Natural killer cell (primary cell): ENCODE results near the gene KRTAP5-8. TPM values are rescaled to one million over a fixed set of nuclear protein-coding genes. Genes with fewer than 3 reads are reported as not detected.

Source experiments
- ATAC-seq, 3 donors: fragments of 150-1000 bp in 2 of 3; fragments of 200-7000 bp in 1 of 3; cut with Tn5 transposase; 1 replicate in 1 of 3; 2 replicates in 2 of 3; pipeline ENCODE4 v1.10.0; 2021; ENCODE audit warnings: mild to moderate bottlenecking in 2 of 3, moderate library complexity in 2 of 3
- DNase-seq, 2 donors: peaks; one replicate each; pipeline versions ENCODE4 v3.0.0 to v3.0.0-alpha.2; 2013 to 2021; ENCODE audit warnings: mixed read lengths in 1 of 2
- H3K27ac ChIP-seq: one replicate; pipeline ENCODE4 v1.5.1; 2013; ENCODE audit warnings: mild to moderate bottlenecking, low read length
- H3K27me3 ChIP-seq: one replicate; pipeline ENCODE4 v1.6.1; 2013; ENCODE audit warnings: low read length; ENCODE audit not compliant: control insufficient read depth, insufficient read depth
- H3K36me3 ChIP-seq: one replicate; pipeline ENCODE4 v1.6.1; 2013; ENCODE audit warnings: low read length; ENCODE audit not compliant: control insufficient read depth, insufficient read depth
- H3K4me1 ChIP-seq: one replicate; pipeline ENCODE4 v1.6.1; 2013; ENCODE audit warnings: low read length; ENCODE audit not compliant: control insufficient read depth, insufficient read depth
- H3K4me3 ChIP-seq: one replicate; pipeline ENCODE4 v1.5.1; 2013; ENCODE audit warnings: low read length
- H3K9me3 ChIP-seq: one replicate; pipeline ENCODE4 v1.6.1; 2013; ENCODE audit warnings: low read length; ENCODE audit not compliant: control insufficient read depth, insufficient read depth
- H3K27ac Mint-ChIP-seq, 2 donors: one replicate each; pipeline ENCODE4 v1.8.0; 2022; ENCODE audit warnings: mild to moderate bottlenecking in 2 of 2, mixed read lengths in 2 of 2, moderate library complexity in 1 of 2
- H3K27me3 Mint-ChIP-seq, 2 donors: one replicate each; pipeline ENCODE4 v1.8.0; 2022; ENCODE audit warnings: low read depth in 2 of 2, mixed read lengths in 2 of 2
- H3K36me3 Mint-ChIP-seq: one replicate; pipeline ENCODE4 v1.8.0; 2022; ENCODE audit warnings: mixed read lengths
- H3K4me1 Mint-ChIP-seq, 2 donors: one replicate each; pipeline ENCODE4 v1.8.0; 2022; ENCODE audit warnings: mixed read lengths in 2 of 2
- H3K4me3 Mint-ChIP-seq: one replicate; pipeline ENCODE4 v1.8.0; 2022; ENCODE audit warnings: mild to moderate bottlenecking, moderate library complexity, mixed read lengths
- H3K9me3 Mint-ChIP-seq, 2 donors: one replicate each; pipeline ENCODE4 v1.8.0; 2022; ENCODE audit warnings: mixed read lengths in 2 of 2
- WGBS: methylation state at CpG from one replicate; pipeline ENCODE4 v1.1.7; 2013; ENCODE audit warnings: missing lambda C conversion rate; ENCODE audit not compliant: insufficient coverage; 5-methylcytosine and 5-hydroxymethylcytosine counted together
- intact Hi-C: fragments of 100-400 bp; cut with micrococcal nuclease; formaldehyde crosslinking; loops from one replicate; pipeline ENCODE4 v1.14.2; 2022
- total RNA-seq, 4 donors: library from RNA; stranded (reverse); fragments of 120-200 nt in 1 of 4; gene quantifications; one replicate each; pipeline versions ENCODE4 v1.2.3 to v1.2.4, GENCODE V29; 2013 to 2022
- TF ChIP-seq, protein P1 (sequence below): fragments of 200-600 bp; IDR thresholded peaks from one replicate; pipeline ENCODE4 v1.8.0; 2022; ENCODE audit warnings: antibody characterized with exemption

KRTAP5-8 gene
- total RNA-seq, 3 donors from 2014 or later (not counting 1 experiment from before 2014, with no cell fraction given) = not detected

GRCh38 chr11:71548716-71549151, 10.9 kb downstream of the KRTAP5-8 start:
- Histone ChIP-seq H3K9me3 (no peaks in the 10 kb centered on the region), H3K4me3 (no peak overlapping the region), H3K36me3 (no peaks in the 10 kb centered on the region), H3K4me1 (no peaks in the 10 kb centered on the region), H3K27ac (no peak overlapping the region), H3K27me3 (no peaks in the 10 kb centered on the region)
- Mint-ChIP-seq H3K36me3 (no peaks in the 10 kb centered on the region), H3K4me3 (no peak overlapping the region), H3K27me3 (peaks cover 15 to 33% of the 10 kb centered on the region in 2 donors), H3K27ac (no peak overlapping the region), H3K9me3 (no peaks in the 10 kb centered on the region), H3K4me1 (peaks cover 4 to 8% of the 10 kb centered on the region in 2 donors)
- ATAC-seq (no peak), DNase-seq (no peak)
- TF ChIP-seq, protein P1, sequence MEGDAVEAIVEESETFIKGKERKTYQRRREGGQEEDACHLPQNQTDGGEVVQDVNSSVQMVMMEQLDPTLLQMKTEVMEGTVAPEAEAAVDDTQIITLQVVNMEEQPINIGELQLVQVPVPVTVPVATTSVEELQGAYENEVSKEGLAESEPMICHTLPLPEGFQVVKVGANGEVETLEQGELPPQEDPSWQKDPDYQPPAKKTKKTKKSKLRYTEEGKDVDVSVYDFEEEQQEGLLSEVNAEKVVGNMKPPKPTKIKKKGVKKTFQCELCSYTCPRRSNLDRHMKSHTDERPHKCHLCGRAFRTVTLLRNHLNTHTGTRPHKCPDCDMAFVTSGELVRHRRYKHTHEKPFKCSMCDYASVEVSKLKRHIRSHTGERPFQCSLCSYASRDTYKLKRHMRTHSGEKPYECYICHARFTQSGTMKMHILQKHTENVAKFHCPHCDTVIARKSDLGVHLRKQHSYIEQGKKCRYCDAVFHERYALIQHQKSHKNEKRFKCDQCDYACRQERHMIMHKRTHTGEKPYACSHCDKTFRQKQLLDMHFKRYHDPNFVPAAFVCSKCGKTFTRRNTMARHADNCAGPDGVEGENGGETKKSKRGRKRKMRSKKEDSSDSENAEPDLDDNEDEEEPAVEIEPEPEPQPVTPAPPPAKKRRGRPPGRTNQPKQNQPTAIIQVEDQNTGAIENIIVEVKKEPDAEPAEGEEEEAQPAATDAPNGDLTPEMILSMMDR = no peak
- intact Hi-C loops = no loop called here
- WGBS = 33% methylated on average over 5 of the region's 5 CpGs

GRCh38 chr11:71551711-71552110, 13.9 kb downstream of the KRTAP5-8 start:
- DNase-seq (no peak), ATAC-seq (no peak)
- Mint-ChIP-seq H3K9me3 (no peaks in the 10 kb centered on the region), H3K27me3 (peaks cover 11 to 23% of the 10 kb centered on the region in 2 donors), H3K36me3 (no peaks in the 10 kb centered on the region), H3K4me1 (no peaks in the 10 kb centered on the region), H3K27ac (no peak overlapping the region), H3K4me3 (no peak overlapping the region)
- H3K4me1 ChIP-seq = no peaks in the 10 kb centered on the region
- H3K4me3 ChIP-seq = no peak overlapping the region
- no peaks in the 10 kb centered on the region for H3K36me3 ChIP-seq
- WGBS = no CpG with 5 or more reads among the region's 1 CpG
- no peaks in the 10 kb centered on the region for H3K9me3 ChIP-seq
- no peaks in the 10 kb centered on the region for H3K27me3 ChIP-seq
- H3K27ac ChIP-seq = no peak overlapping the region
- TF ChIP-seq, protein P1 = no peak
- intact Hi-C loops = no loop called here

GRCh38 chr11:71554996-71555395, 17.2 kb downstream of the KRTAP5-8 start:
- no peak overlapping the region for H3K27ac ChIP-seq
- ATAC-seq (no peak), DNase-seq (no peak)
- Mint-ChIP-seq H3K36me3 (no peaks in the 10 kb centered on the region), H3K4me1 (no peaks in the 10 kb centered on the region), H3K4me3 (no peak overlapping the region), H3K9me3 (no peaks in the 10 kb centered on the region), H3K27ac (no peak overlapping the region), H3K27me3 (peaks cover 3 to 7% of the 10 kb centered on the region in 2 donors)
- intact Hi-C loops = no loop called here
- no peak overlapping the region for H3K4me3 ChIP-seq
- H3K27me3 ChIP-seq = no peaks in the 10 kb centered on the region
- no peaks in the 10 kb centered on the region for H3K9me3 ChIP-seq
- H3K4me1 ChIP-seq = no peaks in the 10 kb centered on the region
- 85% methylated on average over 6 of the region's 6 CpGs for WGBS
- TF ChIP-seq, protein P1 = no peak
- H3K36me3 ChIP-seq = no peaks in the 10 kb centered on the region

DNA sequence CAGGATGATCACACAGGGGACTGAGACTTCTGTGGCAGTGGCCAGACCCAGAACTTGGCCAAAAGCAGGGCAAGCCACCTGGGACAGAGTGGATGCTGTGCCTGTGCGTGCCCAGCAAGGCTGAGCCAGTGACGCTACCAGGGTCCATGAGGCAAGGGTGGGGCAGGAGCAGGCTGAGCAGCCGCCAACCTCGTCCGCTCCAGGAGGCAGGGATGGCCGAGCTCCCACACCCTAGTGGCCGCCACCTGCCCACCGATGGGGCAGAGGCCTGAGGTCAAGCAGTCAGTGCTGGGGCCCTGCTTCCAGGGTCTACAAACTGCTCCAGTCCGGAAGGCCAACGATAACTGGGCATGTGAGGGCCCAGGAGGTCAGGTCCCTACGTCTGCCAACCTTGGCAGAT, 17.7 kb downstream of the KRTAP5-8 start:
- DNase-seq = no peak
- Mint-ChIP-seq H3K36me3 (no peaks in the 10 kb centered on the region), H3K4me1 (no peaks in the 10 kb centered on the region), H3K27me3 (peaks cover 3 to 7% of the 10 kb centered on the region in 2 donors), H3K9me3 (no peaks in the 10 kb centered on the region), H3K4me3 (no peak overlapping the region), H3K27ac (no peak overlapping the region)
- intact Hi-C loops = no loop called here
- Histone ChIP-seq H3K36me3 (no peaks in the 10 kb centered on the region), H3K9me3 (no peaks in the 10 kb centered on the region), H3K4me3 (no peak overlapping the region), H3K27ac (no peak overlapping the region), H3K4me1 (no peaks in the 10 kb centered on the region), H3K27me3 (no peaks in the 10 kb centered on the region)
- 90% methylated on average over 11 of the region's 11 CpGs for WGBS
- no peak for ATAC-seq
- TF ChIP-seq, protein P1 = no peak
